NCI-H345 treated with DMSO at 0.1 percent for 48 hours (cell line): Measurements from ENCODE around the gene ACSS3.

Experiments
- DNase-seq: peaks from one replicate; lab custom pipeline; 2025; ENCODE audit not compliant: unreplicated experiment; lab: John Stamatoyannopoulos, UW

The ACSS3 gene

DNA sequence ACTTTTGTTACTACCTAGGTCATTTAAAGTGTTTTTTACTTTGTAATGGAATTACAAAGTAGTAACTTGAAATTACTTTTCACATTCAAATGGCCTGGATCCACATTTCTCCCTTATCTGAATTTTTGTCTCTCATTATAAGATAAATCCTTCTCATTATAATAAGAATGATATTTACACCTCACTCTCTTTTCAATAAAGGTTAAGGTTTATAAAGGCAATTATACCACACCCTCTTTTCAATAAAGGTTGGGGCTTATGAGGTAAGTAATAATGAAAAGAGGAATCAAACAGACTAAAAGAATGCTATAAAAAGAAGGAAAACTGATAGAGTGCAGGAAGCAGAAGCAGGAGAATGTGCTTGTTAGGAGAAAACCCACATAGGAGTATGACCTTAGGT is 210.8 kb downstream of the ACSS3 start:
- DNase-seq: no peak

DNA sequence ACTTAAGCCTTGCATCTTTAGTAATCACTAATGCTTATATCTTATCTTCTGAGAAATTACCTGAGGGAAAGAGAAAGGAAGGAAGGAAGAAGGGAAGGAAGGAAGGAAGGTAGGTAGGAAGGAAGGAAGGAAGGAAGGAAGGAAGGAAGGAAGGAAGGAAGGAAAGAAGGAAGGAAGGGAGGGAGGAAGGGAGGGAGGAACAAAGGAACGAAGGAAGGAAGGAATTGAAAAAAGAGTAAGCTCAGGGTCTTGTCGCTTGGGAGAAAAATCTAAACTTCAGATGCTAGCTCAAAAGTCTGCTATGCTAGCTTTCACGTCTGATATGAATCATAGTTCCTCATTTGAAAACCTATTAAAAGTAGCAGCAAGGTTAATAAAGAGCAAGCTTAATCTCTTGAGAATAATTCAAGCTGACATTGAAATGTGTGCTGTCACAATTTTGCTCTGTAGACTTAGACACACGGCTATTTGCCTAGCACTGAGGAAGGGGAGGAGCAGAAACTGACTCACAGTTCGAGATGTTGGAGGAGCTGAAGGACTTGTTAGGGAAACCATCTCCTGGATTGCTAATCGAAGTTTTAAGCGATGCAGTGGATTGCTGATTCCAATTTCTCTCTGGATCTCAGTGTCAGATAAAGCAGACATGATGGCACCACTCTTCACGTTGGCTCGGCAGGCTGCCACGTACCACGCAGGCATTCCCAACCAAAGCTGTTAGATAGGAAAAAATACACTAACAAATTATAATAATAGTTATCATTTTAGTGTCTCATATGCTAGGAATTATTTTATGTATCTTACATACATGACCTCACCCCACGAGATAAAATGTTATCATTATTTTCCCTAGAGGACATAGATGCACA is 216.7 kb downstream of the ACSS3 start:
- no peak for DNase-seq

DNA sequence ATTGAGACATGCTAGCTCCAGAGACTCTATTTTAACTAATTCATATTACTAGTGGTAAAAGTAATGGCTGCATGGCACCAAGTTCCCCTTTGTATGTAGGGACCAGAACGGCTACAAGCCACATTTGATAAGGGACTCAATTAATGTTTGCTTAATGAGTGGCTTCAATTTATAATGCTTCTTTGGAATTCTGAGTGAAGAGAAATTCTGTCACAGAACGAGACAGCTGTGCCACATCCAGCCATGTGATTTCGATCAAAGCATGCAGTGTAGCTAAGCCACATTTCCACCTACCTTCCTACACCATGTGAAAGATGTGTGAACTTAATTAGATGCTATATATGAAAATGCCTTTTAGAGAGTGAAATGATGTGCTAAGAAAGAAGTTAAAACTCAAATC is 217.4 kb downstream of the ACSS3 start:
- no peak for DNase-seq

DNA sequence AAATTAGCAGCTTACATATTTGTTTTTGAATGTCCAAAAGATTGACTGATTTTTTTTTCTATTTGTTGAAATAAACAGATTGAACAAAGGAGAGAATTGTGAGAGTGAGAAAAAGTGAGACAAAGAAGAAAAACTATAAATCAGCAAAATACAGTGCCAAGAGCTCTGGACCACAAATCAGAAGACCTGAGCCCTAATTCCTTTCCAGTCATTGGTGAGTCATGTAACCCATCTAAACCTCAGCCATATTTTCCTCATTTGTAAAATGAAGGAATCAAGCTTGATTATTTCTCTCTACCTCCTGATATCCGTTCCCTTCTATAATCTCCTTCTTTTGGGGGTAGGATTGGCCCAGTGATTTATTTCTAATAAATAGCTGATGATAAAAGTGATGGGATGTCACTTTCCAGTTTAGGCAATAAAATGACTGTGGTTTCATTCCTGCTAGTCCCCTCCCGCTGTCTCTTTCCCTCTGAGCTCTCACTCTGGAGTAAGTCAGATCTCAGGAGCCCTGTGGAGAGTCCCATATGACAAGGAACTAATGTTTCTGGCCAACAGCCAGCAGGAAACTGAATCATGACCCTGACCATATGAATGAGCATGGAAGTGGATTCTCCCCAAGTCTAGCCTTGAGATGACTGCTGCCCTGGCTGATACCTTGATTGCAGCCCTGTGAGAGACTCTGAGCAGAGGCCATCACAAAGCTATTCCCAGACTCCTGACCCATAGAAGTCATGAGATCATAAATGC is 218.9 kb downstream of the ACSS3 start:
- DNase-seq: no peak

DNA sequence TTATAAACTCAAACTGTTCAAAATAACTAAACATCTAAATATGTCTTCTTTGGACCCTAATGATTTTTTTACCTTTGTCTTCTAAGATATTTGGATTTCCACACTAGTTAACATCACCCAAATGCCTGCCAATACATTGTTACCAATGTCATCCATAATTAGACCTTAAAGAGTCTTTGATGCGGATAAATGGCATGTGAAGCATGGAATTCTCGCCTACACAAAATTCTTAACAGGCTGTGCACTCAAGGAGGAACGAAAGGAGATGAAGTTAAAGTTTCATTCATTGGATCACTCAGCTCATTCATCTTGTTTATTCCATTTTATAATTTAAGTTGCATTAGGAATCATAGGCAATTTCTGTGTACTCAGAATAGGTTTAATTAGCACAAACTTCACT is 219.7 kb downstream of the ACSS3 start:
- no peak for DNase-seq

DNA sequence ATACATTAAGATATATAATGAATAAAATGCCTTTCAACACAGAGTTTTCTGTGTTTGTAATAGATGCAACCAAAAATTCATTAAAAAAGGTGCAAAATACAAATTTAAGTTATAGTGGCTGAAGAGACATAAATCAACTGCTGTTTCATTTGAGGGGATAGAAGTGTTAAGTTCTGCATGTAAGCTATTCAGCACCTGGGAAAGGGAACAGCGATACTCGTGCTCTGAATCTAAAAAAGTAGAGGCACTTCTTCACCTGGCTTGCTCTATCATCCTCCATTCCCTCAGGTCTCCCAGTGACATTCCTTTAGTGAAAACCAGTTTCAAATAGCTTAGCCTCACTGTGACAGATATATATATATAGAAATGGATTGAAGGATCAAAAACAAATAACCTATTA is 222.6 kb downstream of the ACSS3 start:
- DNase-seq: no peak

DNA sequence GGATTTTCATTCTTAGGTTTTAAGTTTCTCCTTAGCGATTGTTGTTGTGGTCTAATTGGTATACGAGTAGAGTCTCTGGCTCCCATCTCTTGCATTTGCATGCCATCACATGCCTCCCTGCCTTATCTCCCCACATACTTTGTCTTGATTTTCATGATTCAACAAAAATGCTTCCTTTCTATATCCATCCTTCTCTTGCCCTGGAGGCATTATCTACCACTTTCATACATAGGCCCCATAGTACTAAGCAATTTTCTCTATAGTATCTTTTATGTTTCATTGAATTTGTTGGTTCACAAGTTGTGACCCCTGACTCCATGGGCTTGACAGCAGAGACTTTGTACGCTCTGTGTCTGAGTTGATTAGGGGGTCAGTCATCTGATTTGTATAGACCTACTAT is 226.1 kb downstream of the ACSS3 start:
- no peak for DNase-seq
